GM18858 (cell line): Measurements from ENCODE around the gene RGS4.

Experiments used
- ATAC-seq: cut with Tn5 transposase; IDR thresholded peaks from one replicate; pipeline ENCODE4 v1.9.1; 2021; ENCODE audit not compliant: unreplicated experiment

RGS4 gene

DNA sequence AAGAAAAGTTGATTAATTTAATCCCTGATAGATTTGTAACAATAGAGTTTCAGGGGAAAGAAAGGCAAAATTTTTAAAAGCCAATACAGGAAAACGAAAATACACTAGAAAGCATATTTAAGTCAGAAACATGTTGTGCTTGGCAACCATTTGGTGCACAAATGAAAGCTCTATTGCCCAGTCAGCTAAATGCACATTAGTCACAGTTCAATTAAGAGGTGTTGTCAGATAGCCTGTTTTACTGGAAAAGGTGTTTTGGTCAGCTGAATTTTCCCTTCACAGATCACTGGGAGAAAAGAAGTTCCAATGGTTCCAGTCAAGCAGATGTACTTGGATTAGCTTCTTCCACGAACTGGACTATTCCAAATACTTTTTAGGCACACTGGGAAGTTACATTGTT lies 25.4 kb downstream of the RGS4 start:
- ATAC-seq = no peak

DNA sequence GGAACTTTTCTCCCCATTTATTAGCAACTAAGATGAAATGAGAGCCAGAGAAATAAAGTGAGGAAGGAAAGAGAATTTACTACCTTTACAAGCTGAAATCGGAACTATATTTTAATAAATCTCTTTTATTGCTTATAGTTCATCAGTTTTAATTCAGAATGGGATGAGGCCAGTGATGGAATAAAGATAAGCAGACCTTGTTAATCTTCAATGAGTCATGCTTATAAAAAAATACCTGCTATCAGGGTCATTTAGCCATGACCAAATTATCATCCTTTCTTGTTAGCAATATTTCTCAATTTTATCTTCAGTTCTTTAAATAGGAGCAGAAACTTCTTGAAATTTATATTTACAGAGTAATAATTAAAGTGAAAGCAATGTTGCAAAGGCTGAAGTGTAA lies 26.1 kb downstream of the RGS4 start:
- no peak for ATAC-seq

DNA sequence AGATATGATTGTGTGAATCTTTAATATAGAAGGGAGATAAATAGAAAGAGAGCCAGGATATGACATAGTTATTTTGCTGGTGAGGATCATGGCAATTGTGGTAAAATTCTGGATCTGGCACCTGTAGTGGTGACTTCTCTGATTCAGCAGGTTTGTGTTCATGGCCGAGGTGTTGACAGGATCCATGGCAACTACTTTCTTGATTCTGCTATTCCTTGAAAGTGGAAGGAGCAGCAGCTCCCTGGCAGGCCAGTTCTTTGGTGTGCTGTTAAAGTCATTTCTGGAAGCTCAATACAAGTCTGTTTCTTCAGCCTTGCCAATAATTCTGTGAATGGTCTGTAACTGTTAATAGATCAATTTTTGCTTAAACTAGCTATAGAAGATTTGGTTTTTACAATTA lies 33.4 kb downstream of the RGS4 start:
- ATAC-seq = no peak

DNA sequence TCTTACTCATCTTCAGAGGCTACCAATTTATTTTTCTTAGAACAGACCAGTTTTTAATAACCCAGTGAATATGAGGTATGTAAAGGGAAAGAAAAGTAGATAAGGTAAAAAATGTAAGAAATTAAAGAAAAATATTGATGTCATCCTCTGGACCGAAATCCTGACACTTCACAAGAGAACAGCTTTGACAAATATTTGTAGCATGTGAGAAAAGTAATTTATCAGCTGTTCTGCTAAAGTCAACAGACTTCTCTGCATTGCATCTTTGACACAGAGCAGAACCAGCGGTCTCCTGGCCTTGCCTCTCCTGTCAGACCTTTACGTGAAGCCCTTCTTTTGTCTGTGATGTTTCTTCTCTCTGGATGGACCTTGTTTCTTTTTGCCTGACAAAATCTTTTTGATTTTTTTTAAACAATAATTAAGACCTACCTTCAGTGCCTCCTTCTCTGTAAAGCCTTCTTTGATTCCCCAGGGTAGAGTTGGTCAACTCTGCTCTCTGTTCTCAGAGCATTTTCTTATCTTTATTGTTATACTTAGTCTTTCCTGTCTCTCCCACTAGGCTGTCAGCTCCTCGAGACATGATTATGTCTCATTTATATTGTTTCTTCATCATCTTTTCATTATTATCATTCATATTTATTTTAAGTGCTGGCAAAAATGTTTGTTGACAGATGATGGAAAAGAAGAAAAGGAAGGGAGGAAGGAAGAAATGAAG lies 35.4 kb downstream of the RGS4 start:
- no peak for ATAC-seq

DNA sequence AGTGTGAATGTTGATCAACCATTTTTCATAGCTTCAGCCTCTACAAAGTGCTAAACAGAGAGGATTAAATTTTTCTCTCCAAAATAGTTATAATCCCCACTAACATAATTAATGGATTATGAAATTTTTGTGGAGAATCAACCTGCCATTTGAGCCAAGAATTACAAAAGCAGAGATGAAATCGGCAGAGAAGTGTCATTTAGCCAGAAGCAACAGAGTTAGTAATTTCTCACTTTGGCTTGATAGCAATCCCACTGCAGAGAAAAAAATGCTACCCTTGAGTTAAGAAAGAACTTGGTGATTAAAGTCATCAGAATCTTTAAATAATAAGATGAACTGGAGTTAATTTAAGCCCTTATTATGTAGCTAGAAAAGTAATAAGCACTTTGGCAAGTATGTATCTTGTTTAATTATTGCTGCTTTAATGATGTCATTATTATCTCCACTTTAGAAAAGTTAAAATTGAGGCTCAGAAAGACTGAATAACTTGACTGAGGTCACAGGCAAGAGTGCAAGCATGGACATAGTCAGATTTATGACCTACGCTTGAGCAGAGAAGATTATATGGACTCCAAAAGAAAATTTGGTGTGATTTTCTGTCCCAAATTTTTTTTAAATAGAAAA lies 37.3 kb downstream of the RGS4 start:
- no peak for ATAC-seq

DNA sequence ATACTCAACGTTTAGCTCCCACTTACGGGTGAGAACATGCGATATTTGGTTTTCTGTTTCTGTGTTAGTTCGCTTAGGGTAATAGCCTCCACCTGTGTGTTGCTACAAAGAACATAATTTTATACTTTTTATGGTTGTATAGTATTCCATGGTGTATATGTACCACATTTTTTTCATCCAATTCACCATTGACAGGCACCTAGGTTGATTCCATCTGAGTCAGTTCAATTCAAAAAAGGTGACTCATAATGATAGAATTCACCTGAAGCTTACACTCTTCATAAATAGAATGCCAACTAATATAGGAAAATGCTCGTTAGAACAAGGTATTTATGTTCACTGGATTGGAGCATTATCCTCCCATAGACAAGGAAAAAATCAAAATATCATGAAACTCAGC lies 38.5 kb downstream of the RGS4 start:
- ATAC-seq = no peak

DNA sequence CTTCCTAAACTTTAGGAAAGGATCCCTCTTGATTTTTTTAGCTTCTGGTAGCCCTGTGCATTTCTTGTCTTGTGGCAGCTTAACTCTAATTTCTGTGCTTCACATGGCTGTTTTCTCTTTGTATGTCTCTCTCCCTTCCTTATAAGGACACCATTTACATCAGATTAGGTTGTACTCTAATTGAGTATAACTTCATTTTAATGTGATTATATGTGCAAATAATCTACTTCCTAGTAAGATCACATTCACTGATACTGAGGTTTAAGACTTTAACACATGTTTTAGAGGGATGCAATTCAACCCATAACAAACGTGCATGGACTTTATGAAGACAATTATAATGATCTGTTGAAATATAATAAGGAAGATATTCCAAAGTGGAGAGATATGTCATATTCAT lies 46.7 kb downstream of the RGS4 start:
- no peak for ATAC-seq

DNA sequence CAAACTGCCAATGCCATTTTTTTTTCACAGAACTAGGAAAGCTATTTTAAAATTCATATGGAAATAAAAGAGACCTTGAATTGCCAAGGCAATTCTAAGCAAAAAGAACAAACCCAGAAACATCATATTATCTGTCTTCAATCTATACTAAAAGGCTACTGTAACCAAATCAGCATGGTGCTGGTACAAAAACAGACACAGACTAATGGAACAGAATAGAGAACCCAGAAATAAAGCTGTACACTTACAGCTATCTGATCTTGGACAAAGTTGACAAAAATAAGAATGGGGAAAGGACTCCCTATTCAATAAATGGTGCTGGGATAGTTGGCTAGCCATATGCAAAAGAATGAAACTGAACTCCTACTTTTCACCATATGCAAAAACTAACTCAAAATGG lies 50.5 kb downstream of the RGS4 start:
- ATAC-seq = no peak

DNA sequence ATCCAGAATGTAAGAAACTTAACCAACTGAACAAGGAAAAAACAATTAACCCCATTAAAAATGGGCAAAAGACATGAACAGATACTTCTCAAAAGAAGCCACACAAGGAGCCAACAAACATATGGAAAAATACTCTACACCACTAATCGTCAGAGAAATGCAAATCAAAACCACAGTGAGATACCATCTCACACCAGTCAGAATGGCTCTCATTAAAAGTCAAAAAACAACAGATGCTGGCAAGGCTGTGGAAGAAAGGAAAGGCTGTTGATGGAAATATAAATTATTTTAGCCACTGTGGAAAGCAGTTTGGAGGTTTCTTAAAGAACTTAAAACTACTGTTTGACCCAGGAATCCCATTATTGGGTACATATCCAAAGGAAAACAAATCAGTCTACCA lies 51.2 kb downstream of the RGS4 start:
- no peak for ATAC-seq

DNA sequence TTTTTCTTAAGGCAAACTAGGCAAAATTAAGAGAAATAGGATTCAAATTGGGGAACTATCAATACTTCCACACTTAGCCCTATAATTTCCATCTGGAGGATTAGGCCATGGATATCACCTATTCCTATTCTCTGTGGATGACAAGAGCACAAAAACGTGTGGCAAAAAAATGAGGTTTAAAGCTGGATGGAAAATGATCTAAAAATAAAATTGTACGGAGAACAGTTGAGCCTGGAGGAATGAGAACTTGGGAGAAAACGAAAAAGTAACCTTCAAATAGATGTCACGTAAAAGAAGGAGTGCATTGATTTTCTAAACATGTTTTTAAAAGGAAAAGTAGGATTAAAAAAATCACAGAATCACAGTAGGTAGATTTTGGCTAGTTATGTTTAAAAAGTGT lies 55.7 kb downstream of the RGS4 start:
- ATAC-seq = no peak
